HG02571 (cell line): ENCODE results near the gene CAPN5.

Source experiments
- ATAC-seq: cut with Tn5 transposase; IDR thresholded peaks from one replicate; pipeline ENCODE4 v1.9.1; 2021; ENCODE audit warnings: mild to moderate bottlenecking, moderate library complexity; ENCODE audit not compliant: unreplicated experiment

CAPN5 gene

DNA sequence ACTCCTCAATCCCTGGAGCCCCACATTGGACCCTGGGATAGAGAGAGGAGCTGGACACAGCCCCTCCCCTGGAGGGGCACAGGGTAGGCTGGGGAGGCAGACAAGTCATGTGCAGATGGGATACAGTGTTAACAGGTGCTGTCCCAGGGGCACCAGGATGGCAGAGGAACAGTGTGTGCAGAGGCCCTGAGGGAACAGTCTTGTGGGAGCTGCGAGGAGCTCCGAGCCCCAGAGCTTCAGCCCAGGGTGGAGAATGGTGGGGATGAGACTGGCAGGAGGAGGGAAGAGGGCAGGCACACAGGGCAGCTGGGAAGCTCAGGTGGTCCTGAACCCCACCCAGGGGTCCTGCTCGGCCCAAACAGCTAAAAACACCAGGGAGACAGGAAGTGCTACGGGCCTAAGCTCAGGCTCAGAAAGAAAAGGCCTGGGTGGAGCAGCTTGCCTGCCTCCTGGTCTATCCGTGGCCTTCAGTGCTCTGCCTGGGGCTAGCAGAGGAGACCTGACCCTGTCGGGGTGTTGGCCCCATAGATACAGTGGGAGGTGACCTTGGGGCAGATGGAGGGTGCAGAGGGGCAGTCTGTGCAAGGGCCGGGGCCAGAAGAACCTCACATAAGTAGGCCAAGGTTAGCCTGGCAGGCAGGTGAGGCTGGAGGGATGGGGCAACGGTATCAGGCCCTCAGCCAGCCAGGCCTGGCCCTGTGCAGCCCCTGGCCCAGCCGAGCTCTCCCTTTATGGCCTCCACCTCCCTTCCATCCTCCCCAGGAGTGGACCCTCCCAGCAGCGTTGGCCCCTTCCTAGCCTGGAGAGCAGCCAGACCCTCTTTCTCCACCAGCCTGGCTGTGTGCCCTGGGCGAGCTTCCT is 15.4 kb downstream of the CAPN5 start:
- ATAC-seq: no peak

DNA sequence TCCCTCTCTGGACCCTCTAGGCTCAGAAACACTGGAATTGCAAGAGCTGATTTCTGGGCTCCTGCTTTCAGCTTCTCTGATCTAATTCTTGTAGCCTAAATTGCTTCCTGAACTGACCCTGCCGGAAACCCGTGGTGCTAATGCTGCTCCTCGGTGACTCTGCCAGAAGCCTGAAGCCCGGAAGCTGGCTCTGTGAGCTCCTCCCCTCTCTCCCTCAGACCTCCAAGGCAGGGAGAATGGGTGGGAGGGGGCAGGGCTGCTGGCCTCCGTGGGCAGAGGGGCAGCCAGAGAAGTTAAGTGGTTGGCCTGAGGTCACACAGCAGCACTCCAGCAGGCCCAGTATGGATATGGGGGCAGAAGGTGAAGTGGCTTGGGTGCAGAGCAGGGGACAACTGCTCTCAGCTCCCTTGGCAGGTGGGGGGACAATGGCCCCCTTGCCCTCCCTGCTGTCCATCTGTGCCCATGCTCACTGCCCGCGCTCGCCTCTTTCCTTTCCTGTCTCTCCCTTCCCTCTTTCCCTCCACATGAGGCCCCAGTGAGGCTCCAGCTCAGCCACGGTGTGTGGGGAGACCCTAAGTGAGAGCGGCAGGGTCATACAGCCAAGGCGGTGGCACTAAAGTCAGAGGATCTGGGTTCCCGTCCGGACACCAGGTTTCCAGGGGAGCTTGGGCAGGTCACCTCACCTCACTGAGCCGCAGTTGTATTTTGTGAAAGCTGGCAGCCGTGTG is 16.2 kb downstream of the CAPN5 start:
- no peak for ATAC-seq

DNA sequence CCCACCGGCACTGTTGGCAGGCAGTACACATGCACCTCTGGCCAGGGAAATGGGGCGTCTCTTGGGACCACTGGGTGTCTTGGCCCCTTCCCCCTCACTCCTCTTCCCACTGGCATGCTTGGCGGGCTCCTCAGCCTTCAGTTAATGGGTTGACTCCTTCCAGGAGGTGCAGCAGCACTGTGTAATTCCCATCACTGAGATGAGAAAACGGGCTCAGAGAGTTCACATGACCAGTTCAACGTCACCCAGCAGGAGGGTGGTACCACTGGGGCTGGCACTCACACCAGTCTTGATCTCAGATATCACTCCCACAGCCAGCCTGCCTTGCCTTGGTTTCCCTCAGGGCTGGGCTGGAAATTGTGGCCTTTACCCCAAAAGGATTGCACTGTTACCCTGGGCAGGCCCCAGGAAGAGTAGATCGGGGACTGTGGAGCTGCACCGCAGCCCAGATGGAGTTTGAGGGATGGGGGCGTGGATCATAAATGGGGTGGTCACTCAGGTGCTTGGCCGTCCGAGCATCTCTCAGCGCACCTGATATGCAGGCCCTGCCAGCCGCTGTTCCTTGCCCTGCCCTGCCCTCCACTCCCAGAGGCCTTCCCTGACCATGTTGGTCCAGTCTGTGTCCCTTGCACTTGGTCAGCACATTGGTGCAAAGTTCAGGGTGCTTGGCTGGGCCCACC is 16.9 kb downstream of the CAPN5 start:
- ATAC-seq: no peak

DNA sequence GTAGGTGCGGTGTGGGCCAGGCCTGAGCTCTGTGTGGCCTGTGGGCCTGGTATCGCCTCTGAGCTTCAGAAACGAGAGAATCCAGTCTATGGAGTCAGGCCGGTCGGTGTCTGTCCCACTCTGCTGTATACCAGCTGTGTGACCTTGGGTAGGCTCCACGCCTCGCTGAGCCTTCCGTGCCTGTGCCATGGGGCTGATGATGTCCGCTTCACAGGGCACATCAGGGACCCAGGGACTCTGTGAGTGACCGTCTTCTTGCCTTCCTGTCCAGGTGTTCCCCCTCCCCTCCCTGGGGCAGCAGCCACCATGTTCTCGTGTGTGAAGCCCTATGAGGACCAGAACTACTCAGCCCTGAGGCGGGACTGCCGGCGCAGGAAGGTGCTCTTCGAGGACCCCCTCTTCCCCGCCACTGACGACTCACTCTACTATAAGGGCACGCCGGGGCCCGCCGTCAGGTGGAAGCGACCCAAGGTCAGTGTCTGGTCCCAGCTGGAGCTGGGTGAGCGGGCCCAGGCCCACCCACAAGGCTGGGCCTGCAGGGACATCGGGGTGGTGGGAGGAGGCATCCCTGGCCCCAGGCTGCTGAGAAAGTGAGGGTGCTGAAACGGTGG is 17.9 kb downstream of the CAPN5 start:
- ATAC-seq: no peak

DNA sequence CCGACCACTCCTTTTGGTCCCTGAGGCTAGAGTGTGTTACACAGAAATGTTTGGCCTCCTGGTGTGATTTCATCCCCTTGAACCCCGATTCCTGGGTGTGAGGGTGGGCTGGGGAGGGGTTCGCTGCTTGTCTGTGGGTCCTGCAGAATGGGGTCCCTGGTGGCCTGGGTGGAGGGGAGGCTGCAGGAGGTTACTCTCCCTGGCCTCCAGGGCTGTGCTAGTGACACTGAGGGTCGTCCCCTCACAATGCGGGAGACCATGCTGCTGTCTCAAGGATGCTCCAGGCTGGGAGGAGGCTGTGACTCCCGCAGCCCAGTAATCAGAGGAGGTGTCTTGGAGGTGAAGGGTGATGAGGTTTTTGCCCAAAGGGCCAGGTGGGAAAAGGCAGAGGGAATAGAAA is 18.9 kb downstream of the CAPN5 start:
- no peak for ATAC-seq

DNA sequence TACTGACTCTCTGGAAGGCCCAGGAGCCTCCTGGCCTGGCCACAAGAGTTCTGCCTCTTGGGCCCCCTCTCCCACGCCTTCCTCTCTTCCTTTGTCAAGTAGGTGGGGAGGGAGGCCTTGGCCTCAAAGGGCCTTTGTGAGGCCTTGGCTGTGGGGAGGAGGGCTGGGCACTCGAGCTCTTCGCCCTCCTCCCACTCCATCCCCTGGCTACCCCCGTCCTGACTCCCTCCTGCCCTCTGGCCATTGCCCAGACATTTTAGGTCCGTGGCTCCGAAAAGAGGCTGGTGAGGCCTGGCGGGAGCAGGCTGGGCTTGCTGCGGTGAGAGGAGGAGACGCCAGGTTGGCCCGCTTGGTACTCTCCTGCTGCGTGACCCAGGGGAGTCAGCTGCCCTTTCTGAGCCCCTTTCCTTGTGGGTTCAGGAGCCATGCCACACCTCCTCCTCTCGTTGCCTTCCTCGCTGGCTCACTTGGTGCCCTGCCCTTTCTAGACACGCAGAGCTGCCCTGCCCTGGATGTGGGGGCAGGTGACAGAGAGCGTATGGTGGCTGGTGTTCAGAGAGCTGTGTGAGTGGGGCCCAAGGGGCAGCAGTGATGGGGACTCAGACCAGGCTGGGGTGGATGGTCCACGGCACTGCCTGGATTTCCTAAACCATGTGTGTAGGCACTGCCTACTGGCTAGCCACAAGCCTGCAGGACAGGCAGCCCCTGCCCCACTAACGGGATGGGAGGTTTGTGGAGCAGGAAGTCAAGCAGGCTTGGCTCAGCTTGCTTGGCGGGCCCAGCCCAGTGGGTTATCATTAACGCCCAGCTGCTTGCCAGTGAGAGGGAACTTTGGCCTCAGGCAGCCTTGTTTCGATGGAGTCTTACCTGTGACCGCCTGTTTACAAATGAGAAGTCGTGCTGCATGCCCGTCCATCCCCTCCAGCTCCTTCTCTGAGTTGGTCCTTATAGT is 20.0 kb downstream of the CAPN5 start:
- no peak for ATAC-seq

DNA sequence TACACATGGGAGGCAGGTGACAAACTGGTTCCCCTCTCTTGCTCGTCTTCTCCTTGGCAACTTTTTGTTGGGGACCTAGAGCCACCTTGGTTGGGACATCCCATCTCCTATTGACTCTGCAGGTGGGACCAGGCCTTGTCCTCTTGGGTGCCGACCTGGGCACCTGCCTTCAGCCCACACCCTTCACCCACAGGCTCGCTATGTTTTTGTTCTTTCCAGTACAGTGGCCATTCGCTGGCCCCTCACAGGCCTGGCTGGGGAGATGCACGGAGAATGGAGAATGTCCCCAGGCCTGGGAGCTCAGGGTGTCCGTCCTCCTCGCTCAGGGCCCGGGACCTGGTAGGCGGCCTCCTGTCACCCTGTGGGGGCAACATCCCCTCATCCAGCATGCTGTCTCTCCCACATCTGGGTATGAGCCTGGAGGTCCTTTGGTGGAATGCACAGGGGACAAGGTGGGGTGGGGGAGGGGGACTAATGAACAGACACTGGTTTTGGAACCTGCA is 21.0 kb downstream of the CAPN5 start:
- no peak for ATAC-seq

DNA sequence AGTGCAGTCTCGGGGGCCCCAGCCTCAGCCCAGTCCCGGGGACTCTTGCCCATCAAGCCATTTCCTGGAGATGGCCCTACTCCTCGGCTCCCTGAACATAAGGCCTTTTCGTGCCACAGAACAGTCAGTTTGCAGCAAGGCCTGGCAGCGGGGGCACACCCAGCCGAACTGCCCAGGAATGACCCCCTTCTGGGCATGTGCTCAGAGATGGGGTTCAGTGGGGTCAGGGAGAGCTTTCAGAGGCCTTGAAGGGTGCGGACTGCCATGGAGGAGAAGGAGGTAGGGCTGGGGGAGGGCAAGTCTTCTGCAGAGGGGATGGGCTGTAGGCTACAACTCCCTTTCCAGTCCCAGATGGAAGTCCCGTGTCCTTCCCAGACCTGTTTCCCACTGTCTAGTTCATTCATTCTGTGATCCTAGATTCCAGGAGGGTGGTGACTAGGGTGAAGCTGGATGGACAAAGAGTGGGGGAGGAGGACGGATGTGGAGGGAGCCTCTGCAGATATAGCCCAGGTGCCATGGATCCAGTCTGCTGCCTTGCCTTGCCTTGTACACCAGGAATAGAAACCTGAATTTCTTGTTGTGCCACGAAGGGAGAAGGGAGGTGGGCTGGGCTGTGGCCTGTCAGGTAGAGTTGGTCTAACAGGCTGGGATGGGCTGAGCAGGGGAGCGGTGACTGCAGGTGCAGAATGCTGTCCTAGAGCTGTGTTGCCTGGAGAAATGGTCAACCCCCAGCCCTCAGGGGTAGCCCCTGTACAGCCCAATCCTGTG is 21.6 kb downstream of the CAPN5 start:
- ATAC-seq: no peak

DNA sequence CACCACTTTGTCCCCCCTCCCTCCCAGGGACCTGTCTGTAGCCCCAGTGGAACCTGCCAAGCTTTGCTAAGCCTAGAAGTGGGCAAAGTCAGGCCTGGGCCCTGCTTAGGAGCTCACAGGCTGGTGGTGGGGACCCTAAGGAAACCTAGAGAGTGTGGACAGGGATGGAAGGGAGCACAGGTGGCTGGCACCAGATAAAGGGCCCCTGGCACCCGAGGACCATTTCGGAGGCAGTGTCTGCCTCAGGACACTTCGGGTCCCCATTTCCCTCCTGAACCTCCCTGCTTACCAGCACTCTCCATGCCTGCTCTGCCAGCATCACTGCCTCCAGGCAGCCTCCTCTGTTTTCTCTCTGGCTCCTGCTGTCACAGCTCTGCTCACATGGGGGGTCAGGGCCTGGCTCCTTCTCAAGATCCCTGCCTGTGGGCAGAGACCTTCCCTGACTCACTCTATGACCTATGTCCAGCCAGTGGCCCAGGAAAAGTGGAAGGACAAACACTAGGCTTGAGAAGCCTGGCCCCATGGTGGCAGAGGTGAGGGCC is 22.3 kb downstream of the CAPN5 start:
- no peak for ATAC-seq

DNA sequence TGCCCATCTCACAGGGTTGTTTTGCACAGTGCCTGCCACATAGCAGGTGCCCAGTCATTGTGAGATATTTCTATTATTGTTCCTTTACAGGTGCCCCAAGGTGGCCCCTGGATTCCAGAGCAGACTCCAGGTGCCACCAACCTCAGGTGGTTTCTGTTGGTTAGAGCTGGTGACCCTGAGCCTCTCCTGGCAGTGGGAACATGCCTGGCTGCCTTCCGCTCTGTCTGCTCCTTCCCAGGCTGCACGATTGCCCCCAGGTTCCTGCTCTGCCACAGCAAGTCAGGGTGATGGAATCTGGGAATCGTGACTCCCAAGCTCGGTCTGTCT is 23.2 kb downstream of the CAPN5 start:
- no peak for ATAC-seq

DNA sequence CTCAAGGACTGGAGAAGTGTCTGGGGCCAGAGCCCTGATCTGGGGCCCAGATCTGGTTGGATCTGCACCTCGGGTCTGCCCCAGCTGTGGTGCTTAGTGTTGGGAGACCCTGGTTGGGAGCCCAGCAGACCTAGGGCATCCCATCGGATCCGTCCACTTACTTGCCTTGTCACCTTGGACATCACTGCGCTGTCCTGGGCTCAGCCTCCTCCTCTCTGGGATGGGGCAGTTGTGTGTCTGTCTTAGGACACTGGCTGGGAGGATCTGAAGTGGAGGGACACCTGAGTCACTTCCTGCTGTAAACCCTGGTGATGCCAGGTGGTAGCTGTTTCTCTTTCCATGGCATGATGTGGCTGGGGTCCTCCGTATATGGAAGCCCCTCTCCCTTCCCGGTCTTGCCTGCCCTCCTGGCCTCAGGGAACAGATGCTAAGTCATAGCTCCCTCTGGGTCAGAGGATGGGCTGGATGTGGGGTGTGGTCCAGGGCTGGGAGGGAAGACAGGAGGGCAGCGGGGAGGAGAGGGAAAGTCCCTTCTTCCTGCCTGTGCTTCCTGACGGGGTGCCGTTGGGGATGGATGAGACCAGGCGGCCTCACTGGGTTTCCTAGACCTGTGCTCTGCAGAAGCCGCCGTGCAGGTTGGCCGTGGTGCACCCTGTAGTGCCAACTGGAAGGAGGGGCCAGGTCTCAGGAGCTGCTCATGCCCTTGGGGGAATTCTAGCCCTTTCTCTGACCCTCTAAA is 23.8 kb downstream of the CAPN5 start:
- ATAC-seq: no peak

DNA sequence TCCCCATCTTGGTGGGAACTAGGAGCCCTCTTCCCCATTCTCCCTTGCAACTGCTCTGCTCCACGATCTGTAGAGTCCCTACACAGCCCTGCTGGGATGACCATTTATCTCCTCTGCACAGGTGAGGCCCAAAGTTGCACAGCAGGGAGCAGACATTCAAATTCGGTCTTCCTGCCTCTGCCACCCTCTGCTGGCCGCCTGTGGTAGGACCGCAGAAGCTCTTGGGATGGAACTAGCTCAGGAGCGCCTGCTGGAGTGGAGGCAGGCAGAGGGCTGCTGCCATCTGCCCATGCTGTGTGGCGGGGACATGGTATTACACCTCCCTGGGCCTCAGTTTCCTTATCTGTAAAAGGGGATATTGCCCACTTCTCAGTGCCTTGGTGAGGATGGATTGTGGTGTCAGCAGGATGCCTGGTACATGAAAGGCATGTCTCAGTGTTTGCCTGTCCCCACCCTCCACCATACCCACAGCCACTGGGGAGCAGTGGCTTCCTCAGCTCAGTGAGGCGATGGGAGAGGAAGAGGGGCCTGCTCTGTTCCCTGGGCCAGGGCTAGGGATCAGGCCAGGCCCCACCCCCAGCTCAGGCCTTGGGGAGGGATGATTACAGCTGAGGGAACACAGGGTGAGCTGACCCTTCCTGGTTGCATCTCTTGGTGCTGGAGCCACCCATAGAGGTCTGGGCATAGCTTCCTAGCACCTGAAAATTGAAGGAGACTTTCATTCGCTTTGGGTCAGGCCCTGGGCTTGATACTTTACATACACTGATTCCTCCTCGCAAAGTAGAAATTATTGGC is 24.6 kb downstream of the CAPN5 start:
- peak; percentile 71 for ATAC-seq

DNA sequence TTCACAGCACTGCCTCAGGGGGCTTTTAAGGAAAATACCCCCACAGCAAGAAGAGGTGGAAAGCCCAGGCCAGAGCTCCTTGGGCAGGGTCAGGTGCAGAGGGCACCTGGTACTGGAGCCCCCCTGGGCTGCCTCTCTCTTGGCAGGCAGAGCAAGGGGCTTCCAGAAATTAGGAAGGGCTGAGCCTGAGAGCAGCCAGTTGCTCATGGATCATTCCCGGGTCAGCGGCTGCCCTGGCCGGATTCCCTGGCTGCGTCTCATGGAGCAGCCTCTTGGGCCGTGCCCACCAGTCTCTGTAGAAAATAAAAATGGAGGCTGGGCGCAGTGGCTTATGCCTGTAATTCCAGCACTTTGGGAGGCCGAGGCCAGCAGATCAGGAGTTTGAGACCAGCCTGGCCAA is 25.6 kb downstream of the CAPN5 start:
- ATAC-seq: no peak

DNA sequence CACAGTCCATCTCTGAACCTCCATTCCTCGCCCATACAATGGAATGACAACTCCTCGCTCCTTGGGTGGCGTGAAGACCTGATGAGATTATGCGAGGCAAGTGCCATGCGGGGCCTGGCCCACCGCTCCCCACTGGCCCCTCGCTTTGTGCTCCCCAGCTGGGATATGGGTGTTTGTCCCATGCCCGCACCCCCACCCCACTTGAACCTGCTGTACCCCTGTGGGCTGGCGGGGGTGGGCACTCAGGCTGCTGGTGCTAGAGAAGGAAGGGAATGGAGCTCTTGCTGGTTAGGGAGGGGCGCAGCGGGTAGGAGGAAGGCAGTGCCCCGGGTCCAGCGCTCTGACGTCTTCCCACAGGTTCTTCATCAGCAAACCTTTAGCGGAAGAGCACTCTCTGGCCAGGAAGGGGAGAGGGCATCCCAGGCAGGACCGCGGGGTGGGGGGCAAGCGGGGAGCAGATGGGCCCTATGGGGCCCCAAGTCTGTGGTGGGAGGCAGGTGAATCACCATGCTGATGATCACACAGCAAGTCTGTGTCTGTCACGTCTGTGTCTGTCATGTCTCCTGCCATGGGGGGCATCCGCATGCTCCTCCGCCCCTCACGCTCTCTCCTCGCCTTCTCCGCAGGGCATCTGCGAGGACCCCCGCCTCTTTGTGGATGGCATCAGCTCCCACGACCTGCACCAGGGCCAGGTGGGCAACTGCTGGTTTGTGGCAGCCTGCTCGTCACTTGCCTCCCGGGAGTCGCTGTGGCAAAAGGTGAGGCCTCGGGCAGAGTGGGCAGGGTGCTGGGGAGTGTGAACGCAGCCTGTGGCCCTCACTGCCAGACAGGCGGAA is 26.5 kb downstream of the CAPN5 start:
- no peak for ATAC-seq

DNA sequence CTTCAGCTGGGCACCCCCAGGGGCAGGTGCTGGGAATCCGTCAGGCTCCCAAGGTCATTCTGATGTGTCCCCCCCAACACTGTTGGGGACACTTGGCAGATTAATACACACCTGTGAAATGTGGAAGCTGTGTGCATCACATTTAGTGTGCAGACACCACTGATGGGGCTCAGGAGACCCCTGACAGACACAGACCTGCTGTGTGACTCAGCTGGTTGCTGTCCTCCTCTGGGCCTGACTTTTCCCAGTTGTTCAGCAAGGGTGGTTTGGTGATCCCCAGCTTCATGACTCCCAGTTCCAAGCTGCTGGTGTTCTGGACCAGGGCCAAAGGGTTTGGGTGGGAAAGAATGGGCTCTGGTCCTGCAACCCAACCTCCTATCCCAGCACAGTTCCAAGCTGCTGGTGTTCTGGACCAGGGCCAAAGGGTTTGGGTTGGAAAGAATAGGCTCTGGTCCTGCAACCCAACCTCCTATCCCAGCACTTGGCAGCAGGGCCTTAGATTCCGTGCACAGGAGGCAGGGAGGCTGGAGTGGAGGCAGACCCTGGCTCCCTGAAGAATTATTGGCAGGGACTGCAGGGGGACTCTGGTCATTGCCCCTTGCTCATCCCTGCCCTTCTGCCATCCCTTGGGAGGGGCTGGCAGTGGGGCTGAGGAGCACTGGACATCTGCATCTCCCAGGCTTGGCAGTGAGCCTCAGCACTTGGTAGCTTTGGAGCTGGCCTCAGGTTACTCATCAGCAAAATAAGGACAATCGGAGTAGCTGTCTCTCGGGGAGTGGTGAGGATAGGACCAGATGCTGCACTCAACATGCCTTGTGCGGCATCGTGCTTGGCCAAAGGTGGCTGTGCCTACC is 27.4 kb downstream of the CAPN5 start:
- no peak for ATAC-seq

DNA sequence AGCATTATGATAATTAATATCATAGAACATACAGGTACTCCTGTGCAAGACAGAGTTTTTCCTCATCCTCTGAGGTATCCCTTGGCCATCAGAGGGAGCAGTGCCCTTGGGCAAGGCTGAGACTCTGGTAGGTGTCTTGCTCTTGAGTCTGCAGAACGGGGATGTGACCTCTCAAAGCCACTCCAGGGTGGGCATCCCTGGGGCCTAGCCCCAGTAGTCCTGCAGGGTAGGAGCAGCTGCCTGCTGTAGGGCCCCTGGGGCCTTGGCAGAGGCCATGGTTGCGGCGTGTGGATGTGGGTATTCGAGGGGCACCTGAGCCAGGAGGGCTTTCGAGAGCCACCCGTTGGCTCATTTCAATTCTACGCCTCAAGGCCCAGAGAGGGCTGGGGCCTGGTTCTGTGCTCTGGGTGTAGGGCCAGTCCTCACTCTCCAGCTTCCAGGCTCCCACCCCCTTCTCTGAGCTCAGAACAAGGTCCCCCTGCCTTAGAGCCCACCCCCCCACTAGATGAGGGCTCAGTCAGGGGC is 28.1 kb downstream of the CAPN5 start:
- ATAC-seq: no peak
